Motor neuron (in vitro differentiated cells): Measurements from ENCODE around the gene BCAT1. TPM values are rescaled to one million over a fixed set of nuclear protein-coding genes. Genes with fewer than 3 reads are reported as not detected.

ENCODE experiments used
- ATAC-seq, 8 experiments: fragments of 200-7000 bp; cut with Tn5 transposase; replicated peaks in 6 of 8; 2 replicates each; pipeline ENCODE4 v1.8.0; 2021; ENCODE audit warnings: mild to moderate bottlenecking in 8 of 8, moderate library complexity in 8 of 8
- H3K27ac ChIP-seq, 2 donors: fragments of 250-450 bp; sonication (Bioruptor Pico); 2 replicates each; pipeline ENCODE4 v1.9.0; 2021; ENCODE audit warnings: antibody characterized with exemption in 2 of 2, mild to moderate bottlenecking in 2 of 2, moderate library complexity in 1 of 2
- H3K4me1 ChIP-seq, 2 donors: fragments of 250-450 bp; sonication (Bioruptor Pico); replicated peaks in 1 of 2; 2 replicates each; pipeline ENCODE4 v1.6.1; 2021; ENCODE audit warnings: antibody characterized with exemption in 2 of 2, mild to moderate bottlenecking in 2 of 2, moderate library complexity in 1 of 2
- H3K4me3 ChIP-seq, 5 donors: fragments of 250-450 bp; sonication (Bioruptor Pico); 2 replicates each; pipeline ENCODE4 v1.9.0; 2021; ENCODE audit warnings: antibody characterized with exemption in 5 of 5, mild to moderate bottlenecking in 5 of 5, moderate library complexity in 4 of 5
- WGBS, 10 experiments: fragments of 450-650 bp; shearing (Covaris generic); methylation state at CpG; one replicate each; pipeline ENCODE4 v1.0.0; 2022; 5-methylcytosine and 5-hydroxymethylcytosine counted together
- in situ Hi-C, 9 experiments: fragments of 400-800 bp; cut with MboI; loops; one replicate each; pipeline ENCODE4 v1.15.0; 2021; ENCODE audit warnings: low sequenced_read_pairs in 9 of 9, low pct_unique_long_range_greater_than_20kb in 2 of 9; ENCODE audit not compliant: unreplicated experiment in 9 of 9
- total RNA-seq, 8 experiments: library from RNA; unstranded; fragments of 300-600 nt; gene quantifications; 2 replicates each; pipeline versions ENCODE4 v1.2.3 to v1.2.4, GENCODE V29; 2022

BCAT1 gene
- total RNA-seq, 8 experiments from 2014 or later, result 3.1 to 181 (median 97.1) TPM

GRCh38 chr12:24803430-24804245, 145.3 kb downstream of the BCAT1 start:
- H3K4me3 ChIP-seq, result no peak overlapping the region
- no peak overlapping the region for H3K27ac ChIP-seq
- WGBS, 10 experiments, result 19 to 94% (median 80%) methylated on average over 1 to 5 of the region's 5 CpGs
- no peaks in the 10 kb centered on the region for H3K4me1 ChIP-seq
- in situ Hi-C loops, result no loop called here
- ATAC-seq, result peak in 3 of 8 experiments; percentile 41 to 89 (median 58)

- no peak overlapping the region for H3K27ac ChIP-seq
- ATAC-seq, result no peak
- in situ Hi-C loops, result loop anchor here in 1 of 9 experiments (25.0 kb wide), 1 partner anchor 1586 kb away; no protein-coding TSS in a partner anchor
Measured at GRCh38 chr12:24798335-24798734, 150.6 kb downstream of the BCAT1 start.

GRCh38 chr12:24797901-24798300, 151.0 kb downstream of the BCAT1 start:
- in situ Hi-C loops, result loop anchor here in 1 of 9 experiments (25.0 kb wide), 1 partner anchor 1586 kb away; no protein-coding TSS in a partner anchor
- WGBS, 10 experiments, result 50 to 94% (median 80%) methylated on average over 1 to 2 of the region's 2 CpGs; no CpG with 5 or more reads in 4 of the 10 experiments
- no peak overlapping the region for H3K4me3 ChIP-seq

More at GRCh38 chr12:24798335-24798734, 150.6 kb downstream of the BCAT1 start:
- Histone ChIP-seq H3K4me3 (no peak overlapping the region), H3K4me1 (no peaks in the 10 kb centered on the region)

GRCh38 chr12:24796876-24797275, 152.0 kb downstream of the BCAT1 start:
- H3K4me3 ChIP-seq, result no peak overlapping the region
- no peaks in the 10 kb centered on the region for H3K4me1 ChIP-seq
- 19 to 81% (median 53%) methylated on average over 1 to 5 of the region's 5 CpGs for WGBS, 10 experiments
- in situ Hi-C loops, result loop anchor here in 1 of 9 experiments (25.0 kb wide), 1 partner anchor 1585 kb away; no protein-coding TSS in a partner anchor
- ATAC-seq, result no peak
- no peak overlapping the region for H3K27ac ChIP-seq

More at GRCh38 chr12:24797901-24798300, 151.0 kb downstream of the BCAT1 start:
- ATAC-seq, result no peak
- Histone ChIP-seq H3K4me1 (no peaks in the 10 kb centered on the region), H3K27ac (no peak overlapping the region)

GRCh38 chr12:24795699-24796347, 153.1 kb downstream of the BCAT1 start:
- WGBS, 10 experiments, result 38 to 100% (median 84%) methylated on average over 1 to 4 of the region's 4 CpGs; no CpG with 5 or more reads in 1 of the 10 experiments
- in situ Hi-C loops, result loop anchor here in 1 of 9 experiments (25.0 kb wide), 1 partner anchor 1584 kb away; no protein-coding TSS in a partner anchor
- Histone ChIP-seq H3K4me3 (no peak overlapping the region), H3K4me1 (no peaks in the 10 kb centered on the region), H3K27ac (no peak overlapping the region)
- ATAC-seq, result no peak

- in situ Hi-C loops, result loop anchor here in 1 of 9 experiments (25.0 kb wide), 1 partner anchor 1579 kb away; no protein-coding TSS in a partner anchor
- Histone ChIP-seq H3K4me1 (no peaks in the 10 kb centered on the region), H3K4me3 (no peak overlapping the region), H3K27ac (no peak overlapping the region)
- 0 to 91% (median 66%) methylated on average over 1 to 2 of the region's 2 CpGs; no CpG with 5 or more reads in 2 of the 10 experiments for WGBS, 10 experiments
- ATAC-seq, result no peak
Measured at GRCh38 chr12:24791622-24792021, 157.3 kb downstream of the BCAT1 start.

GRCh38 chr12:24788886-24789285, 160.0 kb downstream of the BCAT1 start:
- in situ Hi-C loops, result loop anchor here in 1 of 9 experiments (25.0 kb wide), 1 partner anchor 1577 kb away; no protein-coding TSS in a partner anchor

GRCh38 chr12:24780697-24781368, 168.1 kb downstream of the BCAT1 start:
- peak in 3 of 8 experiments; percentile 91 to 97 (median 91) for ATAC-seq
- in situ Hi-C loops, result loop anchor here in 1 of 9 experiments (25.0 kb wide), 1 partner anchor 1569 kb away; no protein-coding TSS in a partner anchor
- Histone ChIP-seq H3K4me1 (no peaks in the 10 kb centered on the region), H3K27ac (no peak overlapping the region), H3K4me3 (no peak overlapping the region)
- 10 to 67% (median 48%) methylated on average over 3 to 5 of the region's 5 CpGs for WGBS, 10 experiments

More at GRCh38 chr12:24788886-24789285, 160.0 kb downstream of the BCAT1 start:
- H3K4me3 ChIP-seq, result no peak overlapping the region
- H3K4me1 ChIP-seq, result no peaks in the 10 kb centered on the region
- 18 to 100% (median 94%) methylated on average over 1 to 3 of the region's 3 CpGs; no CpG with 5 or more reads in 2 of the 10 experiments for WGBS, 10 experiments
- no peak for ATAC-seq
- H3K27ac ChIP-seq, result no peak overlapping the region

GRCh38 chr12:24778486-24779304, 170.2 kb downstream of the BCAT1 start:
- peak; percentile 41 to 72 (median 54) for ATAC-seq
- in situ Hi-C loops, result loop anchor here in 1 of 9 experiments (25.0 kb wide), 1 partner anchor 1566 kb away; no protein-coding TSS in a partner anchor
- no peak overlapping the region for H3K4me3 ChIP-seq
- no peak overlapping the region for H3K27ac ChIP-seq
- no peaks in the 10 kb centered on the region for H3K4me1 ChIP-seq
- 13 to 86% (median 44%) methylated on average over 1 to 4 of the region's 4 CpGs for WGBS, 10 experiments

- ATAC-seq, result no peak
- H3K4me3 ChIP-seq, result no peak overlapping the region
- 78 to 98% (median 88%) methylated on average over 2 to 8 of the region's 8 CpGs for WGBS, 10 experiments
- H3K4me1 ChIP-seq, result no peaks in the 10 kb centered on the region
- no peak overlapping the region for H3K27ac ChIP-seq
- in situ Hi-C loops, result loop anchor here in 1 of 9 experiments (25.0 kb wide), 1 partner anchor 1565 kb away; no protein-coding TSS in a partner anchor
Measured at GRCh38 chr12:24777359-24777758, 171.5 kb downstream of the BCAT1 start.

- WGBS, 10 experiments, result 27 to 83% (median 67%) methylated on average over 1 to 2 of the region's 2 CpGs
- in situ Hi-C loops, result loop anchor here in 1 of 9 experiments (25.0 kb wide), 1 partner anchor 1565 kb away; no protein-coding TSS in a partner anchor
- ATAC-seq, result no peak
- no peaks in the 10 kb centered on the region for H3K4me1 ChIP-seq
- H3K4me3 ChIP-seq, result no peak overlapping the region
- no peak overlapping the region for H3K27ac ChIP-seq
Measured at GRCh38 chr12:24776861-24777260, 172.0 kb downstream of the BCAT1 start.
